GM12878 (cell line): ENCODE measurements around the gene SEC11A. TPM values are rescaled to one million over a fixed set of nuclear protein-coding genes. Genes with fewer than 3 reads are reported as not detected.

Experiments used
- BHLHE40 ChIP-seq, 2 experiments: fragments of 450-650 bp in 1 of 2; IDR thresholded peaks; 2 replicates each; pipeline ENCODE4 v1.6.1; 2011 to 2017; ENCODE audit warnings: low read depth in 2 of 2, borderline replicate concordance in 1 of 2, improper control_type of control experiment in 1 of 2, low read length in 1 of 2, mild to moderate bottlenecking in 1 of 2
- GATAD2B ChIP-seq: fragments of 450-650 bp; conservative IDR thresholded peaks from 2 replicates; pipeline ENCODE4 v1.6.1; 2017; ENCODE audit warnings: low read depth, mild to moderate bottlenecking, moderate library complexity
- IKZF1 ChIP-seq: fragments of 450-650 bp; conservative IDR thresholded peaks from 2 replicates; pipeline ENCODE4 v1.6.1; 2017; ENCODE audit warnings: antibody characterized with exemption, mild to moderate bottlenecking
- LARP7 ChIP-seq: fragments of 450-650 bp; IDR thresholded peaks from 2 replicates; pipeline ENCODE4 v1.6.1; 2017; ENCODE audit warnings: mild to moderate bottlenecking
- MYB ChIP-seq: fragments of 150-350 bp; IDR thresholded peaks from 2 replicates; pipeline ENCODE4 v1.6.1; 2014; ENCODE audit warnings: mild to moderate bottlenecking, low read depth, low read length, borderline replicate concordance
- NBN ChIP-seq: fragments of 450-650 bp; IDR thresholded peaks from 2 replicates; pipeline ENCODE4 v1.6.1; 2016
- POLR2AphosphoS2 ChIP-seq: IDR thresholded peaks from 2 replicates; pipeline ENCODE4 v1.6.1; 2011; ENCODE audit warnings: low read depth, mild to moderate bottlenecking, low read length, improper control_type of control experiment, moderate library complexity
- RELA ChIP-seq: fragments of 450-650 bp; IDR thresholded peaks from 2 replicates; pipeline ENCODE4 v1.8.0; 2014; ENCODE audit warnings: borderline replicate concordance; ENCODE audit not compliant: partially characterized antibody
- SMAD1 ChIP-seq: fragments of 450-650 bp; IDR thresholded peaks from 2 replicates; pipeline ENCODE4 v1.6.1; 2018; ENCODE audit warnings: mild to moderate bottlenecking, low read depth; ENCODE audit not compliant: partially characterized antibody
- SPI1 ChIP-seq: IDR thresholded peaks from 2 replicates; pipeline ENCODE4 v1.6.1; 2011; ENCODE audit warnings: low read depth, mild to moderate bottlenecking, low read length, moderate library complexity, borderline replicate concordance; ENCODE audit not compliant: insufficient read depth
- SRF ChIP-seq, 2 experiments: IDR thresholded peaks; 2 replicates each; pipeline ENCODE4 v1.6.1; 2011; ENCODE audit warnings: low read depth in 2 of 2, low read length in 2 of 2, mild to moderate bottlenecking in 1 of 2, moderate library complexity in 1 of 2
- SUPT20H ChIP-seq: IDR thresholded peaks from 2 replicates; pipeline ENCODE4 v1.6.1; 2011; ENCODE audit warnings: low read depth, mild to moderate bottlenecking, low read length, moderate library complexity, borderline replicate concordance; ENCODE audit not compliant: control insufficient read depth
- ZZZ3 ChIP-seq: IDR thresholded peaks from 2 replicates; pipeline ENCODE4 v1.6.1; 2011; ENCODE audit warnings: low read depth; ENCODE audit not compliant: control insufficient read depth, insufficient read length
- polyA plus RNA-seq, 11 experiments: library from polyadenylated mRNA; depleted of rRNA in 4 of 11; unstranded in 6 of 11; stranded (reverse) in 5 of 11; fragments of >200 nt; fragmentation: Nextera tagmentation in 4 of 11; fragmentation: Illumina TruSeq in 1 of 11; extraction: Ambion mirVana in 4 of 11; extraction: Trizol in 1 of 11; gene quantifications; 1 replicate in 1 of 11; 2 replicates in 10 of 11; pipeline versions ENCODE4 v1.2.1 to v1.2.3, GENCODE V29; 2011 to 2016; ENCODE audit warnings: inconsistent platforms in 2 of 11, missing spikeins in 2 of 11, low read depth in 1 of 11
- total RNA-seq, 4 experiments: library from RNA; depleted of rRNA in 3 of 4; stranded (reverse); fragments of >200 nt in 3 of 4; fragmentation: Illumina TruSeq in 1 of 4; extraction: Trizol in 1 of 4; gene quantifications; 2 replicates each; pipeline versions ENCODE4 v1.2.1 to v1.2.3, GENCODE V29; 2013 to 2021
- TF ChIP-seq, protein P1 (sequence below): fragments of 150-350 bp; IDR thresholded peaks from 2 replicates; pipeline ENCODE4 v1.6.1; 2016; ENCODE audit warnings: low read depth, low read length
- TF ChIP-seq, protein P2 (sequence below): fragments of 450-650 bp; IDR thresholded peaks from 2 replicates; pipeline ENCODE4 v1.6.1; 2018; ENCODE audit warnings: borderline replicate concordance, mild to moderate bottlenecking; ENCODE audit not compliant: partially characterized antibody
- TF ChIP-seq, protein P3 (sequence below): IDR thresholded peaks from 2 replicates; pipeline ENCODE4 v1.6.1; 2011; ENCODE audit warnings: mild to moderate bottlenecking, low read depth, low read length, moderate library complexity; ENCODE audit not compliant: insufficient replicate concordance
- TF ChIP-seq, protein P4 (sequence below): fragments of 450-650 bp; conservative IDR thresholded peaks from 2 replicates; pipeline ENCODE4 v1.6.1; 2017; ENCODE audit warnings: mild to moderate bottlenecking, moderate library complexity
- TF ChIP-seq, protein P5 (sequence below): fragments of 450-650 bp; IDR thresholded peaks from 2 replicates; pipeline ENCODE4 v1.6.1; 2016; ENCODE audit warnings: mild to moderate bottlenecking

Gene SEC11A
- total and polyA plus RNA-seq, 10 of the 15 experiments (the other 5 are each of a cell fraction or from before 2014, with no cell fraction given): 99.2 to 159 (median 143) TPM

DNA sequence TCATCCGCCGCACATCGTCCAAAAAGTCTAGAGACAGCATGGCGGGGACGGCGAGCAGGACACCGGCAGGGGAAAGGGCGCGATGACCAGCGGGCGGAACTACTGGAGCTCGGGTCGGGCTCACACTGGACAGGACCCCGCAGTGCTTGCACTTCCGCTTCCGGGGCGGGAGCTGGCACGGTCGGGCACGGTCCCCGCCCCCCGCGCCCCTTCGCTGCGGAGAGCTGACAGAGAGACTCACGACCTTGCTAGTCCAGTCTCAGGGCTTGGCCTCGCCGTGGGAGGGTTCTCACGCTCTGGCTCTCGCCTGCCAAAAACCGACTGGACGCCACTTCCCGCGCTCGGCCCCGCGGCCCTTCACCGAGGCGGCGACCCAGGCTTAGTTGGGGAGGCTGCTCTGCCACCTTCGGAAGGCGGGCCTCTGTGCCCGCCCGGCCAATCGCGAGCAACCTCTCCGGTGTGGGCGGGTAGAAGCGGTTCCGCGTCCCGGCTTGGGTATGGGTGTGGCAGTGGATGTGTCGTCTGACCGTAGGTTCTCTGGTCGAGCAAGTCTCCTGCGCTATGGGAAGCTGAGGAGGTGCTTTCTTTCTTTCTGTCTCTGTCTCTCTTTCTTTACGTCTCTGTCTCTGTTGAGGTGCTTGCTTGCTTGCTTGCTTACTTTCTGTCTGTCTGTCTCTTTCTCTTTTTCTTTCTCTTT, at the start of gene SEC11A (continued):
- TF ChIP-seq IKZF1: peak; percentile 89
- peak; percentile 66 for TF ChIP-seq SPI1
- TF ChIP-seq SMAD1: peak; percentile 73
- TF ChIP-seq MYB: 0 out of 2 replicates have a peak, but pooled peaks have one; percentile 13
- peak; percentile 86 for TF ChIP-seq LARP7
- TF ChIP-seq, protein P1, sequence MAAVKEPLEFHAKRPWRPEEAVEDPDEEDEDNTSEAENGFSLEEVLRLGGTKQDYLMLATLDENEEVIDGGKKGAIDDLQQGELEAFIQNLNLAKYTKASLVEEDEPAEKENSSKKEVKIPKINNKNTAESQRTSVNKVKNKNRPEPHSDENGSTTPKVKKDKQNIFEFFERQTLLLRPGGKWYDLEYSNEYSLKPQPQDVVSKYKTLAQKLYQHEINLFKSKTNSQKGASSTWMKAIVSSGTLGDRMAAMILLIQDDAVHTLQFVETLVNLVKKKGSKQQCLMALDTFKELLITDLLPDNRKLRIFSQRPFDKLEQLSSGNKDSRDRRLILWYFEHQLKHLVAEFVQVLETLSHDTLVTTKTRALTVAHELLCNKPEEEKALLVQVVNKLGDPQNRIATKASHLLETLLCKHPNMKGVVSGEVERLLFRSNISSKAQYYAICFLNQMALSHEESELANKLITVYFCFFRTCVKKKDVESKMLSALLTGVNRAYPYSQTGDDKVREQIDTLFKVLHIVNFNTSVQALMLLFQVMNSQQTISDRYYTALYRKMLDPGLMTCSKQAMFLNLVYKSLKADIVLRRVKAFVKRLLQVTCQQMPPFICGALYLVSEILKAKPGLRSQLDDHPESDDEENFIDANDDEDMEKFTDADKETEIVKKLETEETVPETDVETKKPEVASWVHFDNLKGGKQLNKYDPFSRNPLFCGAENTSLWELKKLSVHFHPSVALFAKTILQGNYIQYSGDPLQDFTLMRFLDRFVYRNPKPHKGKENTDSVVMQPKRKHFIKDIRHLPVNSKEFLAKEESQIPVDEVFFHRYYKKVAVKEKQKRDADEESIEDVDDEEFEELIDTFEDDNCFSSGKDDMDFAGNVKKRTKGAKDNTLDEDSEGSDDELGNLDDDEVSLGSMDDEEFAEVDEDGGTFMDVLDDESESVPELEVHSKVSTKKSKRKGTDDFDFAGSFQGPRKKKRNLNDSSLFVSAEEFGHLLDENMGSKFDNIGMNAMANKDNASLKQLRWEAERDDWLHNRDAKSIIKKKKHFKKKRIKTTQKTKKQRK: 0 out of 2 replicates have a peak, but pooled peaks have one; percentile 1
- TF ChIP-seq, protein P2, sequence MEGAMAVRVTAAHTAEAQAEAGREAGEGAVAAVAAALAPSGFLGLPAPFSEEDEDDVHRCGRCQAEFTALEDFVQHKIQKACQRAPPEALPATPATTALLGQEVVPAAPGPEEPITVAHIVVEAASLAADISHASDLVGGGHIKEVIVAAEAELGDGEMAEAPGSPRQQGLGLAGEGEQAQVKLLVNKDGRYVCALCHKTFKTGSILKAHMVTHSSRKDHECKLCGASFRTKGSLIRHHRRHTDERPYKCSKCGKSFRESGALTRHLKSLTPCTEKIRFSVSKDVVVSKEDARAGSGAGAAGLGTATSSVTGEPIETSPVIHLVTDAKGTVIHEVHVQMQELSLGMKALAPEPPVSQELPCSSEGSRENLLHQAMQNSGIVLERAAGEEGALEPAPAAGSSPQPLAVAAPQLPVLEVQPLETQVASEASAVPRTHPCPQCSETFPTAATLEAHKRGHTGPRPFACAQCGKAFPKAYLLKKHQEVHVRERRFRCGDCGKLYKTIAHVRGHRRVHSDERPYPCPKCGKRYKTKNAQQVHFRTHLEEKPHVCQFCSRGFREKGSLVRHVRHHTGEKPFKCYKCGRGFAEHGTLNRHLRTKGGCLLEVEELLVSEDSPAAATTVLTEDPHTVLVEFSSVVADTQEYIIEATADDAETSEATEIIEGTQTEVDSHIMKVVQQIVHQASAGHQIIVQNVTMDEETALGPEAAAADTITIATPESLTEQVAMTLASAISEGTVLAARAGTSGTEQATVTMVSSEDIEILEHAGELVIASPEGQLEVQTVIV: no peak
- TF ChIP-seq, protein P3, sequence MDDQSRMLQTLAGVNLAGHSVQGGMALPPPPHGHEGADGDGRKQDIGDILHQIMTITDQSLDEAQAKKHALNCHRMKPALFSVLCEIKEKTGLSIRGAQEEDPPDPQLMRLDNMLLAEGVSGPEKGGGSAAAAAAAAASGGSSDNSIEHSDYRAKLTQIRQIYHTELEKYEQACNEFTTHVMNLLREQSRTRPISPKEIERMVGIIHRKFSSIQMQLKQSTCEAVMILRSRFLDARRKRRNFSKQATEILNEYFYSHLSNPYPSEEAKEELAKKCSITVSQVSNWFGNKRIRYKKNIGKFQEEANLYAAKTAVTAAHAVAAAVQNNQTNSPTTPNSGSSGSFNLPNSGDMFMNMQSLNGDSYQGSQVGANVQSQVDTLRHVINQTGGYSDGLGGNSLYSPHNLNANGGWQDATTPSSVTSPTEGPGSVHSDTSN: no peak
- TF ChIP-seq, protein P4, sequence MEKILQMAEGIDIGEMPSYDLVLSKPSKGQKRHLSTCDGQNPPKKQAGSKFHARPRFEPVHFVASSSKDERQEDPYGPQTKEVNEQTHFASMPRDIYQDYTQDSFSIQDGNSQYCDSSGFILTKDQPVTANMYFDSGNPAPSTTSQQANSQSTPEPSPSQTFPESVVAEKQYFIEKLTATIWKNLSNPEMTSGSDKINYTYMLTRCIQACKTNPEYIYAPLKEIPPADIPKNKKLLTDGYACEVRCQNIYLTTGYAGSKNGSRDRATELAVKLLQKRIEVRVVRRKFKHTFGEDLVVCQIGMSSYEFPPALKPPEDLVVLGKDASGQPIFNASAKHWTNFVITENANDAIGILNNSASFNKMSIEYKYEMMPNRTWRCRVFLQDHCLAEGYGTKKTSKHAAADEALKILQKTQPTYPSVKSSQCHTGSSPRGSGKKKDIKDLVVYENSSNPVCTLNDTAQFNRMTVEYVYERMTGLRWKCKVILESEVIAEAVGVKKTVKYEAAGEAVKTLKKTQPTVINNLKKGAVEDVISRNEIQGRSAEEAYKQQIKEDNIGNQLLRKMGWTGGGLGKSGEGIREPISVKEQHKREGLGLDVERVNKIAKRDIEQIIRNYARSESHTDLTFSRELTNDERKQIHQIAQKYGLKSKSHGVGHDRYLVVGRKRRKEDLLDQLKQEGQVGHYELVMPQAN: peak; percentile 40
- no peak for TF ChIP-seq ZZZ3
- peak; percentile 82 for TF ChIP-seq RELA
- peak; percentile 97 for TF ChIP-seq GATAD2B
- peak; percentile 76; the same call in 1 of the 2 replicates for TF ChIP-seq POLR2AphosphoS2
- TF ChIP-seq SRF (IDR thresholded peaks at IDR 0.05; ENCODE audit: low read depth in 2 of 2, low read length in 2 of 2): peak; percentile 36 to 73; a peak in 1 of 4 replicates
- TF ChIP-seq BHLHE40 (IDR thresholded peaks at IDR 0.05; ENCODE audit: borderline replicate concordance in 1 of 2, low read depth in 2 of 2, low read length in 1 of 2): peak; percentile 84 to 97
- no peak for TF ChIP-seq SUPT20H
- peak; percentile 84 for TF ChIP-seq NBN
- TF ChIP-seq, protein P5, sequence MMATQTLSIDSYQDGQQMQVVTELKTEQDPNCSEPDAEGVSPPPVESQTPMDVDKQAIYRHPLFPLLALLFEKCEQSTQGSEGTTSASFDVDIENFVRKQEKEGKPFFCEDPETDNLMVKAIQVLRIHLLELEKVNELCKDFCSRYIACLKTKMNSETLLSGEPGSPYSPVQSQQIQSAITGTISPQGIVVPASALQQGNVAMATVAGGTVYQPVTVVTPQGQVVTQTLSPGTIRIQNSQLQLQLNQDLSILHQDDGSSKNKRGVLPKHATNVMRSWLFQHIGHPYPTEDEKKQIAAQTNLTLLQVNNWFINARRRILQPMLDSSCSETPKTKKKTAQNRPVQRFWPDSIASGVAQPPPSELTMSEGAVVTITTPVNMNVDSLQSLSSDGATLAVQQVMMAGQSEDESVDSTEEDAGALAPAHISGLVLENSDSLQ: peak; percentile 68
